Epithelial cell of prostate (primary cell): ENCODE results near the gene IL17REL.
"Not testable (repeated sequence)": the region's sequence is repeated elsewhere in the genome, so short reads cannot be mapped to it uniquely, and the experiment has no call there.

Experiments
- DNase-seq: peaks from one replicate; pipeline ENCODE4 v3.0.0-alpha.2; 2011; ENCODE audit warnings: low read depth, low spot score
- H3K27ac ChIP-seq: fragments of 450-650 bp; 2 replicates; pipeline ENCODE4 v1.5.1; 2017; ENCODE audit warnings: mild to moderate bottlenecking

IL17REL gene

DNA sequence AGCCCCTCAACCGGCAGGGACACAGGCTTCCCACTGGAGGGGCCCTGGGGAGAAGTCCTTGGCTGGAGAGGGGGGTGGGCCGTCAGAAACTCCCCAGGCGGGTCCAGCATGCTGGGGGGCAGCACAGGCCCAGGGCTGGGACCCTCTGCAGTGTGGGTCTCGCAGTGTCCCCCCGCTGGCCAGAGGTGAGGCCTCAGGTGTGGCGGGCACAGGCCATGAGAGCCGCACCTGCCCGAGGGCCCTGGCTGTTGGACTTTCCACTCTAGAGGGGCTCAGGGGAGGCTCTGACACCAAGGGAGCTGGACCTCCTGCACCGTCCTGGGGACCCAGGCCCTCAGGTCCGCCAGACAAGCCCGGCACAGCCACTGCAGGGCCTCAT is 62.7 kb downstream of the IL17REL start:
- DNase-seq: no peak
- H3K27ac ChIP-seq: peak overlapping the region; percentile 81

DNA sequence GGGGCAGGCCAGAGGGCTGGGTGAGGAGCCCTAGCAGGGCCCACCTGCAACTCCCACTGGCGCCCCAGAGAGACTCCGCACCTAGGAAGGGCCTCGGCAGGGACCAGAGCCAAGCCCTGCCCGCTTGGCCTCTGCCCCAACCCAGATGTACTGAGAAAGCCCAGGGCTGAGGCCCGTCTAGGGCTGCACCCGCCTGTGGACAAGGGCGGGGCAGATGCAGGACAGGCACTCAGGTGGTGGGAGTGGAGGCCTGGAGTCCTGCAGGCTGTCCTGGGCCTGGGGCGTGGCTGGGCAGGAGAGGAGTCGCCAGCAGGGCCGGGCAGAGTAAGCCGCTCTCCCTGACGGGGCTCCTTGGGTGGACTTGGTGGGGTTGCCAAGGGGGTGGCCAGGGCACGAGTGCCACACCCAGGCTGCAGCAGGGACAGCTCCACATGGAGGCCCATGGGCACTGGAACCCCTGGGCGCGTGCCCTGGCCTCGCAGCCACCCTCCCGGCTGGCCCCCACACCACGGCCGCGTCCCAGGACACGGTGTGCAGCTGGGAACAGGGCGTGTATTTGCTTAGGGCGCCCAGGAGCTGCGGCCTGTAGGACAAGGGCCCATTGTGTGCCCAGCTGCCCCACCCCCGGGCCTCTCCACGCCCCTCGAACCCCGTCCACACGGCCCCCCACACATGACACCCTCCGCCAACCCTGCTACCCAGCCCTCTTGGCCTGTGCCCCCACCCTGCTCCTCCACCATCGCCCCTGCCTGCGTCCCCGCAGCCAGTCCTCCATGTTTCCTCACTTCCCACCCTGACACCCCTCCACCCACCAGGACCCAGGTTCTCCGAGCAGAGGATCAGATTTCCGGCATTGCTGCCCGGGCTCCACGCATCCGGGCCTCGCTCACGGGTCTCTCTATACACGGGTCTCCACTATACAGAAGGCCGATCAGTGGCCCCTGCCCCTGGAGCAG is 63.3 kb downstream of the IL17REL start:
- peak overlapping the region; percentile 81 for H3K27ac ChIP-seq

DNA sequence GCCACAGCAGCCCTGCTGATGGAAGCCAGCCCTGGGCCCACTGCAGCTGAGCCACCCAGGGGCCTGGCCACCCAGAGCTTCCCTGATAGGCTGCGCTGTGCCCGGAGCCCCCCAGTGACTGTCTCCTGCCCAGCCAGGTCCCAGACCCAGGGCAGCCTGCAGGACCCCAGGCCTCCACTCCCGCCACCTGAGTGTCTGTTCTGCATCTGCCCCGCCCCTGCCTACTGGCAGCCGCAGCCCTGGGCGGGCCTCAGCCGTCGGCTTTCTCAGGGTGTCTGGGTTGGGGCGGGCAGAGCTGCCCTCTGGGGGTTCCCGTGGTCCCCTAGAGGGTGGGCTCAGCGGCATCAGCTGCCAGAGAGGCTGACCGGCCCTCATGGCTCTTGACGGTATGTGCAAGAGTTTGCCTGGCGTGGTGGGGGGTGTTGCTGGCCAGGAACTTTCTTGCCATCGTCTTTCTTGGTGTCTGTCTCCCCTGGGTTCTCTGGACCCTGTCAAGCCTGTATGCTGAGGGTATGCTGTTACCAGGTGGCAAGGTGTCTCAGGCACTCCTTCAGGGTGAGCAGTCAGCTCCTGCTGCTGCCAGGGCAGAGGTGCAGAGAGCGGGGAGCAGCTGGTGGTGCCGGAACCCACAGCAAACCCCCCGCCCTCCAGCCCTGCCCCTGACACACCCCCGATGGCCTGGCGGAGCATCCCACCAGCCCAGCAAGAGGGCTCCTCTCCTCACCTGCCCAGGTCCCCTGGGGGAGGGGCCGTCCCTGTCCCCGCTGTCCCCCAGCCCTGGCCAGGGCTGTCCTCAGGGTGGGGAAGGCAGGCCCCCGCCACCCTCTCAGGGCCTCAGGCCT is 64.2 kb downstream of the IL17REL start:
- no peak for DNase-seq
- peak overlapping the region; percentile 81 for H3K27ac ChIP-seq

More for the DNA sequence above, 63.3 kb downstream of the IL17REL start:
- peak; percentile 37 for DNase-seq

DNA sequence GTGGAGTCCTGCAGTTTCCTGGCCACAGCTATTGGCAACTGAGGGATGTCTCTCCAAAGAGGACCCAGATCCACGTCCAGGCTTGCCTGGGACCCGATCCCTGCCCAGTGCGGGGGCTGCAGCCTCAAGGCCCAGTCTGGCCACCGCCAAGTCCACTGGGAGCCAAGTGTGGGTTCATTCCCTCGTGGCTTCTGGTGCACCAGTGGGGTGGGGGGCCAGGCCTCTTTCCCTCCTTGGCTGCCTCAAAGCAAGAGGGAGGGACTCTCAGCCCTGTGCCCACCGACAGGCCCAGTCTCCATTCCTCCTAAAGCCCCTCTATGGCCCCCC is 65.3 kb downstream of the IL17REL start:
- H3K27ac ChIP-seq: no peak overlapping the region
- DNase-seq: no peak

DNA sequence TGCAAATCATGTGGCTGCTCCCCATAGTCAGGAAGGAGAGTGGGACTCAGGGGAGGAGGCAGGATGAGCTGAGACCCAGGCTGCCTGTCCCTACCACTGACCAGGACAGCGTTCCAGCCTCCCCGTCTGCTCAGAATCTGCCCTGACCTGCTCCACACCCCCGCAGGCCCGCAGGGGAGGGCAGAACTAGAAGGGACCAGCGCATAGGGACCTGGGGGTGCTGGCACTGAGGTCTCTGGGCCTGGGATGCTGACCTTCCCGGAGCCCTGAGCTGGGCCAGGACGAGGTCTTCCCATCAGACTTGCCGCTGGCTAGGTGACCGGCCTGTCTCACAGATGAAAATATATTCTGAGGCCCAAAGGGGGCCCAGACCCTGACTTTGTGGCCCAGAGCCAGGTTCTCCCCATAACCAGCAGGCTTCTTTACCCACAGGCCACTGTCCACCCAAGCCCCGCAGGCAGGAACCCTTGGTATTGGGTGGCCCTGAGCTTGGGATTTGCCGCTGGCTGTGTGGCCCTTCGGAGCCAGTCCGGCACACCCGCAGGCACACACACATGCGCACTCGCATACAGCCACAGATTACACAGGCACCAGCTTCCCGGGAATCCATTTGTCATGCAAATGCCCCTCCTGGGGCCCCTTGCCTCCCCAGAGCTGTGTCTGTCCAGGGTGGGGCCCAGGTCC is 65.8 kb downstream of the IL17REL start:
- H3K27ac ChIP-seq: no peak overlapping the region
- no peak for DNase-seq

DNA sequence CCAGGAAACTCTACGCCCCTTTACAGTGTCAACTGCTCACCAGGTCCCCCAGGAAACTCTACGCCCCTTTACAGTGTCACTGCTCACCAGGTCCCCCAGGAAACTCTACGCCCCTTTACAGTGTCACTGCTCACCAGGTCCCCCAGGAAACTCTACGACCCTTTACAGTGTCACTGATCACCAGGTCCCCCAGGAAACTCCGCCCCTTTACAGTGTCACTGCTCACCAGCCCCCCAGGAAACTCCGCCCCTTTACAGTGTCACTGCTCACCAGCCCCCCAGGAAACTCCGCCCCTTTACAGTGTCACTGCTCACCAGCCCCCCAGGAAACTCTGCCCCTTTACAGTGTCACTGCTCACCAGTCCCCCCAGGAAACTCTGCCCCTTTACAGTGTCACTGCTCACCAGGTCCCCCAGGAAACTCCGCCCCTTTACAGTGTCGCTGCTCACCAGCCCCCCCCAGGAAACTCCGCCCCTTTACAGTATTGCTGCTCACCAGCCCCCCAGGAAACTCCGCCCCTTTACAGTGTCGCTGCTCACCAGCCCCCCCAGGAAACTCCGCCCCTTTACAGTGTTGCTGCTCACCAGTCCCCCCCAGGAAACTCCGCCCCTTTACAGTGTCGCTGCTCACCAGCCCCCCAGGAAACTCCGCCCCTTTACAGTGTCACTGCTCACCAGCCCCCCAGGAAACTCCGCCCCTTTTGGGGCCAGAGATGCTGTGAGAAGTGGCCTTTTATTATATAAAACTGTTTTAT is 67.3 kb downstream of the IL17REL start:
- DNase-seq, H3K27ac ChIP-seq: not testable (repeated sequence)
